ENCODE results near the gene P2RY1.

The P2RY1 gene

DNA sequence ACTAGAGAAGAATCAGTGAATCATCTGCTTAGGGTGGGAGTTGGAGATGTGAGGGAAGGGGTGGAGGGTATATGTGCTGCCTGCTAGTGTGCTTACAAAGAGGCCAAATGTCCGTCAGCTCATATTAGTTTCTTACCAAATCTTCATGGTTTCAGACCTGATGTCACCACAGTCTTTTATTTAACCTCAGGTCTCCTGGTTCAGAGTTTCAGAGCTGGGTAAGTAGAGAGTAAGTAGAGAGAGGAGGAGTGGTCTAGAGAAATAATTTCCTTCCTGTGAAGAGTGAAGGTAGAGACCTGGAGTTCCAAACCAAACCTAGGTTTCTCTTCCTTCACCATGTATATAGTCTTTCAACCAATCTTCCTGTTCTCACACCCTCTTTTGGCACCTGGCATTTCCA is 17.5 kb upstream of the P2RY1 start:
- ATAC-seq (ENCODE audit: insufficient read depth, low read depth) (no peak), DNase-seq (no peak)
- H3K9ac ChIP-seq (ENCODE audit: low read depth, low read length) = no peak overlapping the region
- H3K4me3 ChIP-seq (ENCODE audit: low read depth in 1 of 2, low read length in 2 of 2) = no peak overlapping the region
- no peaks in the 10 kb centered on the region for H3K79me2 ChIP-seq (ENCODE audit: insufficient read depth, low read length)
- H2AFZ ChIP-seq (ENCODE audit: low read depth, low read length) = no peak overlapping the region
- no peaks in the 10 kb centered on the region for H3K9me3 ChIP-seq (ENCODE audit: insufficient read depth, low read length, severe bottlenecking)
- H3K27ac ChIP-seq (ENCODE audit: low read length) = no peak overlapping the region
- H3K4me1 ChIP-seq (ENCODE audit: insufficient read depth, low read length) = no peaks in the 10 kb centered on the region
- no peak overlapping the region for H3K4me2 ChIP-seq (ENCODE audit: insufficient read depth, low read length)
- H3K27me3 ChIP-seq (ENCODE audit: insufficient read depth, low read length, poor library complexity) = peaks cover 2% of the 10 kb centered on the region
- H4K20me1 ChIP-seq (ENCODE audit: insufficient read depth, low read length) = no peaks in the 10 kb centered on the region
- TF ChIP-seq, protein P1, sequence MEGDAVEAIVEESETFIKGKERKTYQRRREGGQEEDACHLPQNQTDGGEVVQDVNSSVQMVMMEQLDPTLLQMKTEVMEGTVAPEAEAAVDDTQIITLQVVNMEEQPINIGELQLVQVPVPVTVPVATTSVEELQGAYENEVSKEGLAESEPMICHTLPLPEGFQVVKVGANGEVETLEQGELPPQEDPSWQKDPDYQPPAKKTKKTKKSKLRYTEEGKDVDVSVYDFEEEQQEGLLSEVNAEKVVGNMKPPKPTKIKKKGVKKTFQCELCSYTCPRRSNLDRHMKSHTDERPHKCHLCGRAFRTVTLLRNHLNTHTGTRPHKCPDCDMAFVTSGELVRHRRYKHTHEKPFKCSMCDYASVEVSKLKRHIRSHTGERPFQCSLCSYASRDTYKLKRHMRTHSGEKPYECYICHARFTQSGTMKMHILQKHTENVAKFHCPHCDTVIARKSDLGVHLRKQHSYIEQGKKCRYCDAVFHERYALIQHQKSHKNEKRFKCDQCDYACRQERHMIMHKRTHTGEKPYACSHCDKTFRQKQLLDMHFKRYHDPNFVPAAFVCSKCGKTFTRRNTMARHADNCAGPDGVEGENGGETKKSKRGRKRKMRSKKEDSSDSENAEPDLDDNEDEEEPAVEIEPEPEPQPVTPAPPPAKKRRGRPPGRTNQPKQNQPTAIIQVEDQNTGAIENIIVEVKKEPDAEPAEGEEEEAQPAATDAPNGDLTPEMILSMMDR (IDR thresholded peaks at IDR 0.05; ENCODE audit: borderline replicate concordance, extremely low read depth, low read length, poor library complexity, severe bottlenecking) = no peak
- no peak for TF ChIP-seq EZH2 (IDR thresholded peaks at IDR 0.05; ENCODE audit: borderline replicate concordance, low read depth, low read length, severe bottlenecking)
- no peaks in the 10 kb centered on the region for H3K36me3 ChIP-seq (ENCODE audit: insufficient read depth, low read length)

DNA sequence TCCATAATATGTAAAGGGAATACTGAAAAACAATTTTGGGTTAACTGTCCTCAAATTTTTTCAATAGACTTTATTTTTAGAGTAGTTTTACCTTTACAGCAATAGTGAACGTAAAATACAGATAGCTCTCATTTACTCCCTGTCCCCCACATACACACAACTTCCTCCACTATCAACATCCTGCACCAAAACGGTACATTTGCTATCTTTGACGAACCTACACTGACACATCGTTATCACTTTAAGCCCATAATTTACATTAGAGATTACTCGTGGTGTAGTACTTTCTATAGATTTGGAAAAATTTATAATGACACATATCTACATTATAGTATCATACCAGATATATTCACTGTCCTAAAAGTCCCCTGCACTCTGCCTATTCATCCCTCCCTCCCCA is 16.9 kb upstream of the P2RY1 start:
- ATAC-seq (ENCODE audit: insufficient read depth, low read depth) = no peak
- H3K27ac ChIP-seq (ENCODE audit: low read length) = no peak overlapping the region
- H3K27me3 ChIP-seq (ENCODE audit: insufficient read depth, low read length, poor library complexity) = peaks cover 2% of the 10 kb centered on the region
- no peak overlapping the region for H3K4me3 ChIP-seq (ENCODE audit: low read depth in 1 of 2, low read length in 2 of 2)
- no peak overlapping the region for H3K9ac ChIP-seq (ENCODE audit: low read depth, low read length)
- H3K4me2 ChIP-seq (ENCODE audit: insufficient read depth, low read length) = no peak overlapping the region
- no peak overlapping the region for H2AFZ ChIP-seq (ENCODE audit: low read depth, low read length)
- H3K36me3 ChIP-seq (ENCODE audit: insufficient read depth, low read length) = no peaks in the 10 kb centered on the region
- no peaks in the 10 kb centered on the region for H4K20me1 ChIP-seq (ENCODE audit: insufficient read depth, low read length)
- no peaks in the 10 kb centered on the region for H3K79me2 ChIP-seq (ENCODE audit: insufficient read depth, low read length)
- DNase-seq = no peak
- TF ChIP-seq, protein P1 (IDR thresholded peaks at IDR 0.05; ENCODE audit: borderline replicate concordance, extremely low read depth, low read length, poor library complexity, severe bottlenecking) = no peak
- TF ChIP-seq EZH2 (IDR thresholded peaks at IDR 0.05; ENCODE audit: borderline replicate concordance, low read depth, low read length, severe bottlenecking) = no peak
- no peaks in the 10 kb centered on the region for H3K4me1 ChIP-seq (ENCODE audit: insufficient read depth, low read length)
- H3K9me3 ChIP-seq (ENCODE audit: insufficient read depth, low read length, severe bottlenecking) = no peaks in the 10 kb centered on the region

DNA sequence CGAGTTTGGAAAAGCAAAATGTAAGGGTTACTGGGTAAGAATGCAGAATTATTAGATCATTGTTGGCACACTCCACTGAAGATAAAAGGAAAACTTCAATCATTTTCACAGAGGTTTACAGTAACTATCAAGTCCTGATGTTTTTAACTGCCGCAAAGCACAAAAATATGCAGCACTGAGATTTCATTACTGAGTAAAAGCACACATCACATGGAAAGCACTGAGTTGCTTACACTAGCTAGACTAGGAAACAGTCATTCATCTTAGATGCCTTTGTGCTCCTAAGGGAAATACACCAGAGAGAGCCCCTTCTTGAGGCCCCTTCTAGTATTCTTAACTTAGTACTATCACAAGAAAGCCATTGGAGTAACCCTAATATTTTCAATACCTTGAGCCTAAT is 11.8 kb upstream of the P2RY1 start:
- Histone ChIP-seq H3K27me3 (ENCODE audit: insufficient read depth, low read length, poor library complexity) (no peaks in the 10 kb centered on the region), H3K79me2 (ENCODE audit: insufficient read depth, low read length) (no peaks in the 10 kb centered on the region), H3K4me3 (ENCODE audit: low read depth in 1 of 2, low read length in 2 of 2) (no peak overlapping the region), H3K4me1 (ENCODE audit: insufficient read depth, low read length) (no peaks in the 10 kb centered on the region), H3K9me3 (ENCODE audit: insufficient read depth, low read length, severe bottlenecking) (no peaks in the 10 kb centered on the region), H2AFZ (ENCODE audit: low read depth, low read length) (no peak overlapping the region), H3K9ac (ENCODE audit: low read depth, low read length) (no peak overlapping the region), H4K20me1 (ENCODE audit: insufficient read depth, low read length) (no peaks in the 10 kb centered on the region), H3K4me2 (ENCODE audit: insufficient read depth, low read length) (no peak overlapping the region), H3K36me3 (ENCODE audit: insufficient read depth, low read length) (no peaks in the 10 kb centered on the region), H3K27ac (ENCODE audit: low read length) (no peak overlapping the region)
- no peak for DNase-seq
- no peak for ATAC-seq (ENCODE audit: insufficient read depth, low read depth)
- TF ChIP-seq, protein P1 (IDR thresholded peaks at IDR 0.05; ENCODE audit: borderline replicate concordance, extremely low read depth, low read length, poor library complexity, severe bottlenecking) = no peak

DNA sequence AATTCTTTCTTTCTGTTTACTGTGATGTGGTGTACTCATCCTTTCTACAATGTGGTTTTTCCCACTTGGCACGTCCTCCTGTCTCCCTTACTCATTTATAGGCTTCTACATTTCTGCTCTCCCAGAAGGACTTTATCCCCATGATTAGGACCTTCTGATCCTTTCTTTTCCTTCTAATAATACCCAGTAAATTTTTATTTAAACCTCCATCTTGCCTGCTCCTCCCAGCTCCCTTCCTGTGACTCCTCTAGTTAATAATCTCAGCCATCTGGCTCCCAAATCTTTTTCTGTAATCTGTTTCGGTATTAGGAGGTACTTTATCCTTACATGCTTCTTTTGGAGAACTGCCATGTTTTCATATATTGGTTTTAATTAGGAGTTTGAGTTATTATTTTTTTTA is 11.2 kb upstream of the P2RY1 start:
- DNase-seq = no peak
- H3K36me3 ChIP-seq (ENCODE audit: insufficient read depth, low read length) = no peaks in the 10 kb centered on the region
- H3K27me3 ChIP-seq (ENCODE audit: insufficient read depth, low read length, poor library complexity) = no peaks in the 10 kb centered on the region
- H3K9me3 ChIP-seq (ENCODE audit: insufficient read depth, low read length, severe bottlenecking) = no peaks in the 10 kb centered on the region
- no peak overlapping the region for H3K4me3 ChIP-seq (ENCODE audit: low read depth in 1 of 2, low read length in 2 of 2)
- no peak overlapping the region for H3K4me2 ChIP-seq (ENCODE audit: insufficient read depth, low read length)
- H3K4me1 ChIP-seq (ENCODE audit: insufficient read depth, low read length) = no peaks in the 10 kb centered on the region
- TF ChIP-seq, protein P1 (IDR thresholded peaks at IDR 0.05; ENCODE audit: borderline replicate concordance, extremely low read depth, low read length, poor library complexity, severe bottlenecking) = no peak
- no peak for TF ChIP-seq EZH2 (IDR thresholded peaks at IDR 0.05; ENCODE audit: borderline replicate concordance, low read depth, low read length, severe bottlenecking)
- ATAC-seq (ENCODE audit: insufficient read depth, low read depth) = no peak
- H3K79me2 ChIP-seq (ENCODE audit: insufficient read depth, low read length) = no peaks in the 10 kb centered on the region
- H3K9ac ChIP-seq (ENCODE audit: low read depth, low read length) = no peak overlapping the region
- H4K20me1 ChIP-seq (ENCODE audit: insufficient read depth, low read length) = no peaks in the 10 kb centered on the region
- no peak overlapping the region for H3K27ac ChIP-seq (ENCODE audit: low read length)
- no peak overlapping the region for H2AFZ ChIP-seq (ENCODE audit: low read depth, low read length)

Data from DND-41 (cell line).